ENCODE results near the gene CD68.

CD68 gene

DNA sequence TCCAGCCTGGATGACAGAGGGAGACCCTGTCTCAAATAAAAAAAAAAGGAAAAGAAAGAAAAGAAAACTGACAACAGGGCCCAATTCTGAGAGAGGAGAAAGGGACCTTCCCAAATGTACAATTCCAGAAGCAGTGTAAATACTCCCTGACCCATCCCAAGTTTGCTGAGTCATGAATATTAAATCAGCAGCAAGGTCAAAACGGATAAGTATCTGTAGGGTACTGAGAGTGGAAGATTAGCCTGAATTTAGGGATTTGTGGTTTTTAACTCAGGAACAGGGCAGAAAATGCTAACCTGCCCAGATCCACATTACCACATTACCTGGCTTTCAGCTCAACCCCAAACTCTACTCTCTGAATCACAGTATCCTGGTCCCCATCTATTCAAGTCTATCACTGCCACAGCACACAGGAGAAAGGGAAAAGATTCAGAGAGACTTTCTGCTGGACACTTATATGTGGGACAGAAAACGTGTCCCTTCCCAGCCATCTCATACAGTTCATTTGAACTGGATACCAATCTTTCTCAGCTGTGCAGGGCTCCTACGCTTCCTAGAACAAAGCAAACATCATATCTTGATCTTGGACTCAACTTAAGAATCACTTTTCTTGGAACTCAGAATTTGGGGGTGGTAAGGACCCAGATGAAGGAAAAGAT is 32.3 kb downstream of the CD68 start:
- H3K4me3 ChIP-seq (replicated peaks; ENCODE audit: low read depth, low read length), result no peak overlapping the region
- TF ChIP-seq, protein P1, sequence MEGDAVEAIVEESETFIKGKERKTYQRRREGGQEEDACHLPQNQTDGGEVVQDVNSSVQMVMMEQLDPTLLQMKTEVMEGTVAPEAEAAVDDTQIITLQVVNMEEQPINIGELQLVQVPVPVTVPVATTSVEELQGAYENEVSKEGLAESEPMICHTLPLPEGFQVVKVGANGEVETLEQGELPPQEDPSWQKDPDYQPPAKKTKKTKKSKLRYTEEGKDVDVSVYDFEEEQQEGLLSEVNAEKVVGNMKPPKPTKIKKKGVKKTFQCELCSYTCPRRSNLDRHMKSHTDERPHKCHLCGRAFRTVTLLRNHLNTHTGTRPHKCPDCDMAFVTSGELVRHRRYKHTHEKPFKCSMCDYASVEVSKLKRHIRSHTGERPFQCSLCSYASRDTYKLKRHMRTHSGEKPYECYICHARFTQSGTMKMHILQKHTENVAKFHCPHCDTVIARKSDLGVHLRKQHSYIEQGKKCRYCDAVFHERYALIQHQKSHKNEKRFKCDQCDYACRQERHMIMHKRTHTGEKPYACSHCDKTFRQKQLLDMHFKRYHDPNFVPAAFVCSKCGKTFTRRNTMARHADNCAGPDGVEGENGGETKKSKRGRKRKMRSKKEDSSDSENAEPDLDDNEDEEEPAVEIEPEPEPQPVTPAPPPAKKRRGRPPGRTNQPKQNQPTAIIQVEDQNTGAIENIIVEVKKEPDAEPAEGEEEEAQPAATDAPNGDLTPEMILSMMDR (IDR thresholded peaks at IDR 0.05; ENCODE audit: insufficient read depth, low read length, poor library complexity, severe bottlenecking), result no peak
- no peak for DNase-seq (ENCODE audit: extremely low read depth, insufficient read length)
- H3K27me3 ChIP-seq (replicated peaks; ENCODE audit: control insufficient read depth, insufficient read depth, low read length), result no peaks in the 10 kb centered on the region
- H3K36me3 ChIP-seq (ENCODE audit: control insufficient read depth, insufficient read depth, low read length), result peaks cover 5% of the 10 kb centered on the region

- TF ChIP-seq, protein P1 (IDR thresholded peaks at IDR 0.05; ENCODE audit: insufficient read depth, low read length, poor library complexity, severe bottlenecking), result no peak
- no peak for DNase-seq (ENCODE audit: extremely low read depth, insufficient read length)
- peaks cover 5% of the 10 kb centered on the region for H3K36me3 ChIP-seq (ENCODE audit: control insufficient read depth, insufficient read depth, low read length)
- no peaks in the 10 kb centered on the region for H3K27me3 ChIP-seq (replicated peaks; ENCODE audit: control insufficient read depth, insufficient read depth, low read length)
- no peak overlapping the region for H3K4me3 ChIP-seq (replicated peaks; ENCODE audit: low read depth, low read length)
These were observed 32.8 kb downstream of the CD68 start for GRCh38 chr17:7612294-7612640.

DNA sequence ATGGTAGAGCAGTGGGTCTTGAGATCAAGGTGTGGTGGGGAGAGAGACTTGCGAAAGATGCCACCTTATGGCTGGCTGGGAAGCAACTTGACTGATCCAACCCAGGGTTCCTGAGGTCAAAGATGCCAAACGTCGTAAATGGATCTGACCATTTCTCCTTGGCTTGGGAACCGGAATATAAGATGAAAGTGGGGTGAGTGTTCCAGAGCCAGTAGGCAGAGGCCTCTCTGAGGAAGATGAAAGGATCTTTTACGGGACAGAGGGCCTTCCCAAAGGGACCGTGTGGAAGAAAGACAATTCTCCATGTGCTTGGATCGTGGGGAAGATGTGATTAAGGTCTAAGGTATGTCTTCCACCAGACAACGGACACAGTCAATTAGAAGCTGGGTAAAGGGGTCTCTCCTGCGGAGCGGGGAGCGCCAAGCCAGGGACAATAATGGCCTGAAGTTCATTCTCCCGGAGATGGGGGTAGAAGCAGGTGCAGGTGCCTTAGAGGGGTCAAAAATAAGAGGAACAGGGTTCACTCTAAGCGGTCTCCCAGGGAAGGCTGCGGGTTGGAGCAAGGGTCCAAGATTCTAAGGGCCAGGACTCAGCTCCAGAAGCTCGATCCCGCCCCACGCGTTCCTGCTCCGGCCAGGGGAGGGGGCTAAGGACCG is 34.5 kb downstream of the CD68 start:
- no peaks in the 10 kb centered on the region for H3K27me3 ChIP-seq (replicated peaks; ENCODE audit: control insufficient read depth, insufficient read depth, low read length)
- TF ChIP-seq, protein P1 (IDR thresholded peaks at IDR 0.05; ENCODE audit: insufficient read depth, low read length, poor library complexity, severe bottlenecking), result peak; percentile 12
- H3K4me3 ChIP-seq (replicated peaks; ENCODE audit: low read depth, low read length), result peak overlapping the region; percentile 96
- no peak for DNase-seq (ENCODE audit: extremely low read depth, insufficient read length)
- H3K36me3 ChIP-seq (ENCODE audit: control insufficient read depth, insufficient read depth, low read length), result peaks cover 5% of the 10 kb centered on the region

DNA sequence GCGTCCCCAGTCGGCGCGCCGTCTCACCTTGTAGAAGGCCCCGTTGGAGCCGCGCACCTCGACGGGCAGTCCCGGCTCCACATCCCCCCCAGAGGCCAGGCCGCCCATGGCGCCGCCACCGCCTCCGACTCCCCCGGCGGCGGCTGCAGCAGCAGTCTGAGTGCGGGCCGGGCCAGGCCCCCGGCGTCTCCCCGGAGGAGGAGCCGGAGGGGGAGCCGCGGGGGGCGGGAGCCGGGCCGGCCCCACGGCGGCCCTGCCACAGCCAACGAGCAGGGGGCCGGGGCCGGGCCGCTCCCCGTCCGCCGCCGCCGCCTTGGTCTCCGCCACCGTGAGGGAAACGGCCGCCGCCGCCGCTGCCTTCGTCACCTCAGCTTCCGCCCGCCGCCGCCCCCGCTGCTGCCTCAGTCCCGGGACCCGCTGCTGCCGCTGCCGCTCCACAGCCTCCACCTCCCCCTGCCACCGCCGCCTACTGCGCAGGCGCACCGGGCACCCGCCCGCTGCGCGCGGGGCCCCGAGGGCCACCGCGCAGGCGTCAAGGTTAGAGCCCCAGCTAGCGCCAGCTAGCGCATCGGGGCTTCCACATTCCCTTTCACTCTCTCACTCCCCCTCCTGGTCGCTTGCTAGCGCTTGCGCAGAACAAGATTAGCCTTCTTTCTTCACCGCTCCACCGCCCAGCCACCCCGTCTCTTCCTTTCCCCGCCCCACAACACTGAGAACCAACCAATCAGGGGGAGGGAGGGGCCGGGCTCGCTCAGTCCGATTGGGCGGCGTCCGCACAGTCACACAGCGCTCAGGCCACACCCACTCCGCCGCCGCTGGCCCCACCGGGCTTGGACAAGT is 35.2 kb downstream of the CD68 start, which contains the start of gene FXR2:
Gene FXR2 (minus strand): TSS at position 473 of the 840 bp plus-strand sequence. CDS start 365 bp downstream, at position 108.
- DNase-seq (ENCODE audit: extremely low read depth, insufficient read length), result peak; percentile 100
- peaks cover 5% of the 10 kb centered on the region for H3K36me3 ChIP-seq (ENCODE audit: control insufficient read depth, insufficient read depth, low read length)
- peak within 1 kb of the TSS; percentile 96 for H3K4me3 ChIP-seq (replicated peaks; ENCODE audit: low read depth, low read length)
- TF ChIP-seq, protein P1 (IDR thresholded peaks at IDR 0.05; ENCODE audit: insufficient read depth, low read length, poor library complexity, severe bottlenecking), result peak; percentile 65
- no peaks in the 10 kb centered on the region for H3K27me3 ChIP-seq (replicated peaks; ENCODE audit: control insufficient read depth, insufficient read depth, low read length)

GRCh38 chr17:7615265-7615747 is 35.9 kb downstream of the CD68 start:
- Histone ChIP-seq H3K27me3 (replicated peaks; ENCODE audit: control insufficient read depth, insufficient read depth, low read length) (no peaks in the 10 kb centered on the region), H3K4me3 (replicated peaks; ENCODE audit: low read depth, low read length) (peak overlapping the region; percentile 58), H3K36me3 (ENCODE audit: control insufficient read depth, insufficient read depth, low read length) (peaks cover 5% of the 10 kb centered on the region)
- DNase-seq (ENCODE audit: extremely low read depth, insufficient read length), result no peak
- TF ChIP-seq, protein P1 (IDR thresholded peaks at IDR 0.05; ENCODE audit: insufficient read depth, low read length, poor library complexity, severe bottlenecking), result no peak
